GM18508 (cell line): ENCODE results near the gene ZNF423.

Experiments
- ATAC-seq: cut with Tn5 transposase; IDR thresholded peaks from one replicate; pipeline ENCODE4 v1.9.1; 2021; ENCODE audit warnings: moderate number of reproducible peaks; ENCODE audit not compliant: insufficient read depth, unreplicated experiment

ZNF423 gene

GRCh38 chr16:49594685-49595498 lies 261.0 kb downstream of the ZNF423 start:
- ATAC-seq = no peak

- ATAC-seq = no peak
Measured at GRCh38 chr16:49594153-49594552, 261.8 kb downstream of the ZNF423 start.

DNA sequence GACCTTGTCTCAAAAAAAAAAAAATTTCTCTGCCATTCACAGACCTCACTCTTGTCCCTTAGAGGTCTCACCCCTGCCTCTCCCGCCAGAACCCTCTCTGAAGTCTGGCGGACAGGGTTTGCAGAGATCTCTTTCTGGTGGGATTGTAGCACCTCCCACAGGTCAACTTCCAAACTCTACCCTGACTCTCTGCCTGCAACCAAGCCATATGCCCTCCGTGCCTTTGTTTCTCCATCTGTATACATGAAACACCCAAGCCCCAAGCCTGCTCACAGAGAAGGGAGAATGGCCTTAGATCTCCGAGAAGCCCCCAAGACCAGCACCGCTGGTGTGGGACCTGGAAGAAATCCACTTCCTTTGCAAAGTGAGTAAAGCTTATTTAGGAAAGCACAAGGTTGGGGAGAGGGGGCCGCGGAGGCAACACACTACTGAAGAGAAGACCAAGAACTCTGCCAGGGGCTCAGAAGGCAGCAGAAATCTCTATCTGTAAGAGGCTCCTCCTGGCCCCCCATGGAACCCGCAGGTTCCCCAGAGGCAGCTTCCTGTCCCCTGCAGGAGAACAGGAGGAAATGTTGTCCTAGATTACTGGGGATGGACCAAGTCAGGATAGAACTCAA lies 262.4 kb downstream of the ZNF423 start:
- no peak for ATAC-seq

- no peak for ATAC-seq
Measured at GRCh38 chr16:49592546-49593423, 263.1 kb downstream of the ZNF423 start.

DNA sequence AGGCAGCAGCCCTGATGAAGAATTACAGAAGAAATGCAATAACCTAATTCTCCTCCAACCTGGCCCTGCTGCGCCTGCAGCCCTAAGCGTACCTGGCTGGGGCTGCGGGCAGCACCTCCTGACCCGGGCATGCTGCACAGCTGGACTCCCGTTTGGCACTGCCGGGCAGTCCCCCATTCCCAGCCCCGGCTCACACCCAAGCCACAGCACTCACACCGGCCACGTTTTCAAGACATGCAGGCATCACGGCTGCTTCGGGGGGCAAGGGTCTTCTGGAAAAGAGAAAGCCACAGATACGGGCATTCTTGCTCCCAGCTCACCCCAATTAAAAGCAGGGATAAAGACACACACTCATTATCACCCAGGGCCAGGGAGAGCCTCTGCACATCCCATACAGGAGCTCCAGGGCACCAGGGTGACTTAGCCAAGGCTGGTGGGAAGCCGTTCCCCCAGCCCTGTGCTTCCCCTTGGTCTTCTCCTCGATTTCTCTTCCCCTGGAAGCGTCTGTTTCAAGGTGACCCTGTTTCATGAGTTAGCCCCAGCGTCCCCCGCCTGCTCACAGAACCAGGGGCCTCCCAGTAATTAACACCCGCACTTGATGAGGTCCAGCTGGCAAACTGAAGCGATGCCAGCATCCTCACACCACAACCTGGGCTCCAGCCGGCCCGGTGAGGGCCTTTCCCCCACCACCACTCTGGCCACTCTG lies 265.6 kb downstream of the ZNF423 start:
- ATAC-seq = no peak

DNA sequence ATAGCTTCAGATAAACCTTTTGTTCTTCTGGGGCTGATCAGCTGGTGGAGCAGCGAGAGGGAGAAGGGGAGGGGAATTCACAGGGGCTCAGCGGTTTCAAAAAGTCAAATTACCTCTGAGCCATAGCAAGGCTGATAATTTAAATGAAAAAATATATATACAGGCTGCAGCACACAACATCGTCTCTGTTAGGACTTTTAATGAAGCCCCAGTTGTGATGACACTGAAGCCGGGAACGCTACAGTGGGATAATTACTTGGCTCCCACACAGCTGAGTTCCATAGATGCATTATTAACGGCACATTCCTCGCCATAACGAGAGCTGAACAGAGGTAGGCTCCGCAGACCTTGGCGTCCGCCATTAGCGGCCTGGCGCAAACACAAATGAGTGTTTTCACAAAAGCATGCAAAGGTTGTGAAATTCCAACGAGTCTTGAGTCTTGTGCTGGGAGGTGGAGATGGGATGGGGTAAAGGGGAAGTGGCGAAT lies 266.3 kb downstream of the ZNF423 start:
- no peak for ATAC-seq

GRCh38 chr16:49588729-49589384 lies 267.1 kb downstream of the ZNF423 start:
- ATAC-seq = no peak

DNA sequence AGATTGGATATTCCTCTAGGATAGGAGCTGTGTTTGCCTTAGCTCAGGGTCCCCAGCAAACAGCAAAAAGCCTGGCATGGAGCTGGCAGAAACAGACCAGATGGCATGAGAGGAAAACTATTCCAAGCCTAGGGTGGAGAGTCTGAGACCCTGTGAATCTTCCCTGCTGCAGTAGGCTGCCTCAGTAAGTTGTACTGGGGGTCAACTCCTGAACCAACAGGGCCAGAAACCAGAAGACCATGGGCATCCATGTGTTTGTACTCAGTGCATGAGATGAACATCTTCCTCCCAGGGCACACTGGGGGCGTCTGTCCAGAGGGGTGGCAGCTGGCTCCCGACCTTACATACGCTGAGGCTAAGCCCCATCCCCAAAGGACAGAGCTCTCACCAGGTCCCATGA lies 267.9 kb downstream of the ZNF423 start:
- ATAC-seq = no peak

DNA sequence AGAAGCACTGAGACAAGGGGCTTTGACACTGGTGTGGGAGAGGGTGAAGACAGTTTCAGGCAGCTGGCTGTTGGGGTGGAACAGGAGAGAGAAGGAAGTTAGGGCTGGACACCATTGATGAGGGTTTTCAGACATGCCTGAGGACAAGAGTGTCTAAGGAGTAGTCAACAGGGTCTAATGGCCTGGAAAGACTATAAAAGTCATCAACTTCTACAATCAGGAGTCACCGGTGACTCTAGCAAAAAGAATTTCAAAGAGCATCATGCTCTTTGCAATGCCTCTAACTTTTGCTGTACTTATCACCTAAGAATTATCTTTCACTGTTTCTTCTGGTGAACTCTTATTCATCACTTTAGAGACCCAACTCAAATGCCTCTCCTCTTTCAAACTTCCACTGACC lies 268.4 kb downstream of the ZNF423 start:
- no peak for ATAC-seq

GRCh38 chr16:49586466-49587450 lies 269.2 kb downstream of the ZNF423 start:
- ATAC-seq = no peak

DNA sequence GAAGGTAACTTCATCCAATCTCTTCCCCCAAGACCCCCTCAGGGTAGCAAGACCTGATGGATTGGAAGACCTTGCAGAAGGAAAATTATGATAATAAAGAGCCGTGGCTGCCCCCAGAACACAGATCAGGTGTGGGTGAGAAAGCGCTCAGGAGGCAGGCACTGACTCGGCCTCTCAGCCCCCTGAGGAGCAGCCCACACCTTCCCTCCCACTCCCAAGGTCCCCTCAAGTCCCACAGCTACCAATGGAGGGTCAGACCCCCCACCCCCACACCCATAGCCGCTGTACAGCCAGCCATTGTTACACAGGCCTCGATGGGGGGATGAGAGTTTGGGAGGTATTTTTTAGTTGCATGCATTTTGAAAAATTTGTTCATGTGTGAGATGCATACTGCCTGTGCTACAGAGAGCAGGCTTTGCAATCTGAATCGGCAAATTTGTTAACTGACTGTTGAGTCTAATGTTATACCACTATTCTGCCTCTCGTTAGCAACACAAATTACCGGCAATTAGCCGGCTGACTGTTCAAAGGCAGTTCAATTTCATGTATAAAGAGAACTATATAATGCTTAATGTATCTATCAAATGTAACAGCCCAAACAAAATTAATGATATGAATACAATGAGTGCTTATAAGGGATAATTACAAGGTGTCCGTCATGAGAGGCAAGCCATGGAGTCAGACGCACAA lies 270.6 kb downstream of the ZNF423 start:
- ATAC-seq = no peak

DNA sequence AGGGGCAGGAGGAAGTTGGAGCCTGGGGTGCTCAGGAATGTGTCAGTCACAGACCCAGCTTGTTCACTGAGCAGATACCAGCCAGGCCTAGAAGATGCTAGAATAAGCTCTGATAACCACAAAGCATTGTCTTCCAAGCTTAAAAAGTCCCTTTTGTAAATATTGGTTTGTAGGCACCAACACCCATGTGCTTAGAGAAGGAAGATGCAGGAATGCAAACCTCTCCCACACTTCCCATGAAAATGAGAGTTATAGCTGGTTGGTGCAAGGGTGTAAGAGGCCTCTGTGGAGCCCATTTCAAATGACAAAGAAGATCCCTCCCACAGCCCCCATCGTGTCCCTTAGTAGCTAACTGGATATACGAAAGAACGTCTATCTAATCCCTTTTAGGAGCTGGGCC lies 272.0 kb downstream of the ZNF423 start:
- no peak for ATAC-seq

GRCh38 chr16:49581630-49582298 lies 274.1 kb downstream of the ZNF423 start:
- ATAC-seq = no peak

- no peak for ATAC-seq
Measured at GRCh38 chr16:49580751-49581303, 275.1 kb downstream of the ZNF423 start.

DNA sequence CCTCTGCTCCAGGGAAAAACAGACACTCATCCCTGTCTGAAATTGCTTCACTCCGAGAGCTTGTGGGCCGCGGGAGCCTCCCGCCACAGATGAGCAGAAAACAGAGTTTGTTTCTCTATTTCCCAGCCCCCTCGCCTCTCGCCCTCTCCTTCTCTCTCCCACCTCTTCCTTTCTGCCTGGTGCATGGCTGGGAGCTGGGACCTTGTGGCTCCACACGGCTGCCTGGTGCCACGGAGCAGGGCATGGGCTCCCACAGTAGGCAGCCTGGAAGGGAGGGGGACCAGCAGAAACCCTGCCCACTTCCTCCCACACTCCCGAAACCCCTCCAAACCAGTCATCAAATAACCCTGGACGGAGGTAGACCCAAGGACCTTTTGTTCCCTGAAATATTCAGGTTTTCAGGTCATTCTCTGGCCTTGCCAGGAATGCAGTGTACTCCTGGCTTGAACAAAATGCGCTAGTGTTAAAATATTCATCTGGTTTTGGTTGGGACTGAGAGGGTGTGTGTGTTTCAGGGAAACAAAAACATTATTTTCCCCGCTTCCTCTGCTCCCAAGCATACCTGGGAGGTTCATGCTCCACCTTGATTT lies 277.4 kb downstream of the ZNF423 start:
- no peak for ATAC-seq

GRCh38 chr16:49578018-49578417 lies 277.9 kb downstream of the ZNF423 start:
- ATAC-seq = no peak

- no peak for ATAC-seq
Measured at GRCh38 chr16:49576941-49577340, 279.0 kb downstream of the ZNF423 start.
